DND-41 (cell line): Measurements from ENCODE around the gene PDLIM1.
"Not testable (repeated sequence)": the region's sequence is repeated elsewhere in the genome, so short reads cannot be mapped to it uniquely, and the experiment has no call there.

Source experiments
- ATAC-seq: fragments of 200-7000 bp; cut with Tn5 transposase; 3 replicates; pipeline ENCODE4 v1.9.1; 2021; ENCODE audit warnings: low read depth; ENCODE audit not compliant: insufficient read depth
- DNase-seq: peaks from one replicate; pipeline ENCODE4 v3.0.0-alpha.2; 2020
- H2AFZ ChIP-seq: 2 replicates; pipeline ENCODE4 v1.6.0; 2012; ENCODE audit warnings: low read depth, low read length
- H3K27ac ChIP-seq: 2 replicates; pipeline ENCODE4 v1.5.1; 2012; ENCODE audit warnings: low read length, inconsistent platforms
- H3K27me3 ChIP-seq: fragments of 200-600 bp; sonication (generic); 2 replicates; pipeline ENCODE4 v1.6.0; 2012; ENCODE audit warnings: low read length, mild to moderate bottlenecking, inconsistent platforms; ENCODE audit not compliant: insufficient read depth, poor library complexity
- H3K36me3 ChIP-seq: 2 replicates; pipeline ENCODE4 v1.5.1; 2012; ENCODE audit warnings: low read length, inconsistent platforms; ENCODE audit not compliant: insufficient read depth
- H3K4me1 ChIP-seq: 2 replicates; pipeline ENCODE4 v1.5.1; 2012; ENCODE audit warnings: mild to moderate bottlenecking, low read length; ENCODE audit not compliant: insufficient read depth
- H3K4me2 ChIP-seq: 2 replicates; pipeline ENCODE4 v1.6.0; 2012; ENCODE audit warnings: mild to moderate bottlenecking, moderate library complexity, low read length, inconsistent platforms; ENCODE audit not compliant: insufficient read depth
- H3K4me3 ChIP-seq, 2 experiments: fragments of 200-600 bp in 1 of 2; shearing (Covaris generic) in 1 of 2; 2 replicates each; pipeline ENCODE4 v1.5.1; 2012 to 2016; ENCODE audit warnings: inconsistent platforms in 2 of 2, low read length in 2 of 2, mild to moderate bottlenecking in 2 of 2, low read depth in 1 of 2, moderate library complexity in 1 of 2
- H3K79me2 ChIP-seq: 2 replicates; pipeline ENCODE4 v1.6.0; 2012; ENCODE audit warnings: low read length, inconsistent platforms; ENCODE audit not compliant: insufficient read depth
- H3K9ac ChIP-seq: 2 replicates; pipeline ENCODE4 v1.6.0; 2012; ENCODE audit warnings: low read depth, mild to moderate bottlenecking, inconsistent platforms, low read length, moderate library complexity
- H3K9me3 ChIP-seq: 2 replicates; pipeline ENCODE4 v1.5.1; 2012; ENCODE audit warnings: low read length, moderate library complexity, mild to moderate bottlenecking, inconsistent platforms; ENCODE audit not compliant: insufficient read depth, severe bottlenecking
- H4K20me1 ChIP-seq: 2 replicates; pipeline ENCODE4 v1.6.0; 2012; ENCODE audit warnings: low read length; ENCODE audit not compliant: insufficient read depth
- EZH2 ChIP-seq: IDR thresholded peaks from 3 replicates; pipeline ENCODE4 v1.6.1; 2012; ENCODE audit warnings: borderline replicate concordance, low read depth, mild to moderate bottlenecking, moderate library complexity, low read length, inconsistent platforms; ENCODE audit not compliant: severe bottlenecking
- TF ChIP-seq, protein P1 (sequence below): IDR thresholded peaks from 2 replicates; pipeline ENCODE4 v1.5.1; 2012; ENCODE audit warnings: borderline replicate concordance, low read length, moderate library complexity, mild to moderate bottlenecking; ENCODE audit not compliant: poor library complexity, severe bottlenecking; ENCODE audit errors: extremely low read depth

PDLIM1 gene

GRCh38 chr10:95234951-95235350 is 55.9 kb downstream of the PDLIM1 start:
- no peaks in the 10 kb centered on the region for H3K27me3 ChIP-seq
- H3K9ac ChIP-seq: no peak overlapping the region
- no peak for ATAC-seq
- H3K4me1 ChIP-seq: no peaks in the 10 kb centered on the region
- no peak overlapping the region for H3K4me3 ChIP-seq
- H3K9me3 ChIP-seq: no peaks in the 10 kb centered on the region
- H3K36me3 ChIP-seq: no peaks in the 10 kb centered on the region
- TF ChIP-seq, protein P1, sequence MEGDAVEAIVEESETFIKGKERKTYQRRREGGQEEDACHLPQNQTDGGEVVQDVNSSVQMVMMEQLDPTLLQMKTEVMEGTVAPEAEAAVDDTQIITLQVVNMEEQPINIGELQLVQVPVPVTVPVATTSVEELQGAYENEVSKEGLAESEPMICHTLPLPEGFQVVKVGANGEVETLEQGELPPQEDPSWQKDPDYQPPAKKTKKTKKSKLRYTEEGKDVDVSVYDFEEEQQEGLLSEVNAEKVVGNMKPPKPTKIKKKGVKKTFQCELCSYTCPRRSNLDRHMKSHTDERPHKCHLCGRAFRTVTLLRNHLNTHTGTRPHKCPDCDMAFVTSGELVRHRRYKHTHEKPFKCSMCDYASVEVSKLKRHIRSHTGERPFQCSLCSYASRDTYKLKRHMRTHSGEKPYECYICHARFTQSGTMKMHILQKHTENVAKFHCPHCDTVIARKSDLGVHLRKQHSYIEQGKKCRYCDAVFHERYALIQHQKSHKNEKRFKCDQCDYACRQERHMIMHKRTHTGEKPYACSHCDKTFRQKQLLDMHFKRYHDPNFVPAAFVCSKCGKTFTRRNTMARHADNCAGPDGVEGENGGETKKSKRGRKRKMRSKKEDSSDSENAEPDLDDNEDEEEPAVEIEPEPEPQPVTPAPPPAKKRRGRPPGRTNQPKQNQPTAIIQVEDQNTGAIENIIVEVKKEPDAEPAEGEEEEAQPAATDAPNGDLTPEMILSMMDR: no peak
- no peak for TF ChIP-seq EZH2
- DNase-seq: no peak
- H2AFZ ChIP-seq: no peak overlapping the region
- no peaks in the 10 kb centered on the region for H4K20me1 ChIP-seq
- no peaks in the 10 kb centered on the region for H3K79me2 ChIP-seq
- no peak overlapping the region for H3K4me2 ChIP-seq
- no peak overlapping the region for H3K27ac ChIP-seq

DNA sequence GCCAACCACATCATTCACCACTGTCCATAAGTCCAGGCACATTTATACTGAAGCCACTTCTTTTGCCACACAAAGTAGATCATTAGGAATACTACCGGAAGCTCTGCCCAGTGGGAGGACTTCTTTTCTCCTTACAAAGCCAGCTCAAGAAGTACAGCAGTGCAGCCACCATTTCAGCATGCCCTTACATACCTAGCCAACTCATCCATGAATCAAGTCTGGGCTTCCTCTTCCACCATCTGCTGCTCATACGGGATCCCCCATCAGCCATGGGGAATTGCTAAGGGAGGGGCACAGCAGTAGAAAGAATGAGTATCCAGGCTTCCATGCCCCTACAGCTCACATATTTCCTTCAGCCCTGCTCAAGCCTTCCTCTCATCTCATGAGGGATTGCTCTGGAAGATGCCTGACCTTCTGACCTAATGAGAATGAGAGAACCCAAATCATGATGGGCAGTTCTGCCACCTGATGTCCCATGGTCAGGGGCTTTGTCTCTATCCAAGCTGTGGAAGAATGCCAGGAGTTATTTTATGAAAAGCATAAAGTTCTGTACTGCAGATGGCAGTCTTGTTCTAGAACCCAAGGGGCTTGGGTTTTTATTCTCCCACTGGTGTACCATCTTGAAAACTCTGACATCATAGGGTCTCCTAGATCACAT is 57.3 kb downstream of the PDLIM1 start:
- DNase-seq (no peak), ATAC-seq (no peak)
- Histone ChIP-seq H3K36me3 (no peaks in the 10 kb centered on the region), H2AFZ (no peak overlapping the region), H4K20me1 (no peaks in the 10 kb centered on the region), H3K4me1 (no peaks in the 10 kb centered on the region), H3K9ac (no peak overlapping the region), H3K79me2 (no peaks in the 10 kb centered on the region), H3K4me3 (no peak overlapping the region), H3K4me2 (no peak overlapping the region), H3K9me3 (no peaks in the 10 kb centered on the region), H3K27ac (no peak overlapping the region), H3K27me3 (no peaks in the 10 kb centered on the region)
- TF ChIP-seq EZH2: no peak
- TF ChIP-seq, protein P1: no peak

GRCh38 chr10:95230677-95231586 is 59.9 kb downstream of the PDLIM1 start:
- H3K4me1 ChIP-seq, H3K9me3 ChIP-seq, H3K36me3 ChIP-seq, ATAC-seq, DNase-seq, H4K20me1 ChIP-seq, H3K79me2 ChIP-seq, H3K4me3 ChIP-seq, H3K27me3 ChIP-seq, H3K4me2 ChIP-seq, H3K9ac ChIP-seq, H2AFZ ChIP-seq, H3K27ac ChIP-seq: not testable (repeated sequence)
